ENCODE measurements around the gene LRRC47. TPM values are rescaled to one million over a fixed set of nuclear protein-coding genes. Genes with fewer than 3 reads are reported as not detected.
A peak's percentile ranks its signal among the peaks of the same experiment; 100 is the strongest.

LRRC47 gene
- total and polyA plus RNA-seq, 4 donors = 26.8 to 38.8 (median 31.3) TPM

GRCh38 chr1:3778590-3779264 lies 17.6 kb downstream of the LRRC47 start:
- no peak for DNase-seq
- Histone ChIP-seq H3K27me3 (ENCODE audit: control insufficient read depth in 1 of 2, insufficient read depth in 2 of 2, low read length in 1 of 2) (no peaks in the 10 kb centered on the region), H3K9me3 (ENCODE audit: control insufficient read depth, low read length) (no peaks in the 10 kb centered on the region), H3K4me3 (ENCODE audit: low read length in 2 of 2) (no peak overlapping the region), H3K36me3 (ENCODE audit: control insufficient read depth in 1 of 2, insufficient read depth in 2 of 2, low read length in 1 of 2) (peaks cover 0 to 8% of the 10 kb centered on the region in 2 donors), H3K27ac (ENCODE audit: low read depth in 1 of 2, low read length in 2 of 2) (no peak overlapping the region), H3K4me1 (ENCODE audit: control insufficient read depth in 1 of 2, insufficient read depth in 2 of 2, low read length in 2 of 2) (no peaks in the 10 kb centered on the region)
- WGBS, 2 donors = 69 to 73% methylated on average over 11 to 14 of the region's 14 CpGs
- no peak for ATAC-seq (ENCODE audit: low FRiP score)
- intact Hi-C loops (cut with DNase I) = no loop called here

GRCh38 chr1:3777647-3778589 lies 18.4 kb downstream of the LRRC47 start:
- Histone ChIP-seq H3K36me3 (ENCODE audit: control insufficient read depth in 1 of 2, insufficient read depth in 2 of 2, low read length in 1 of 2) (peaks cover 0 to 8% of the 10 kb centered on the region in 2 donors), H3K4me1 (ENCODE audit: control insufficient read depth in 1 of 2, insufficient read depth in 2 of 2, low read length in 2 of 2) (no peaks in the 10 kb centered on the region), H3K27ac (ENCODE audit: low read depth in 1 of 2, low read length in 2 of 2) (no peak overlapping the region), H3K27me3 (ENCODE audit: control insufficient read depth in 1 of 2, insufficient read depth in 2 of 2, low read length in 1 of 2) (no peaks in the 10 kb centered on the region), H3K4me3 (ENCODE audit: low read length in 2 of 2) (no peak overlapping the region), H3K9me3 (ENCODE audit: control insufficient read depth, low read length) (no peaks in the 10 kb centered on the region)
- DNase-seq = no peak
- WGBS, 2 donors = 72 to 82% methylated on average over 18 to 20 of the region's 20 CpGs
- intact Hi-C loops (cut with DNase I) = no loop called here
- no peak for ATAC-seq (ENCODE audit: low FRiP score)

GRCh38 chr1:3777078-3777547 lies 19.2 kb downstream of the LRRC47 start:
- DNase-seq (no peak), ATAC-seq (ENCODE audit: low FRiP score) (no peak)
- Histone ChIP-seq H3K27me3 (ENCODE audit: control insufficient read depth in 1 of 2, insufficient read depth in 2 of 2, low read length in 1 of 2) (no peaks in the 10 kb centered on the region), H3K9me3 (ENCODE audit: control insufficient read depth, low read length) (no peaks in the 10 kb centered on the region), H3K27ac (ENCODE audit: low read depth in 1 of 2, low read length in 2 of 2) (no peak overlapping the region), H3K36me3 (ENCODE audit: control insufficient read depth in 1 of 2, insufficient read depth in 2 of 2, low read length in 1 of 2) (peaks cover 0 to 6% of the 10 kb centered on the region in 2 donors), H3K4me3 (ENCODE audit: low read length in 2 of 2) (no peak overlapping the region), H3K4me1 (ENCODE audit: control insufficient read depth in 1 of 2, insufficient read depth in 2 of 2, low read length in 2 of 2) (no peaks in the 10 kb centered on the region)
- 77 to 82% methylated on average over 10 of the region's 10 CpGs for WGBS, 2 donors
- intact Hi-C loops (cut with DNase I) = no loop called here

- ATAC-seq (ENCODE audit: low FRiP score) (no peak), DNase-seq (no peak)
- no peak overlapping the region for H3K4me3 ChIP-seq (ENCODE audit: low read length in 2 of 2)
- H3K4me1 ChIP-seq (ENCODE audit: control insufficient read depth in 1 of 2, insufficient read depth in 2 of 2, low read length in 2 of 2) = no peaks in the 10 kb centered on the region
- no peaks in the 10 kb centered on the region for H3K27me3 ChIP-seq (ENCODE audit: control insufficient read depth in 1 of 2, insufficient read depth in 2 of 2, low read length in 1 of 2)
- WGBS, 2 donors = 74 to 77% methylated on average over 21 of the region's 21 CpGs
- intact Hi-C loops (cut with DNase I) = no loop called here
- H3K27ac ChIP-seq (ENCODE audit: low read depth in 1 of 2, low read length in 2 of 2) = no peak overlapping the region
- no peaks in the 10 kb centered on the region for H3K9me3 ChIP-seq (ENCODE audit: control insufficient read depth, low read length)
- H3K36me3 ChIP-seq (ENCODE audit: control insufficient read depth in 1 of 2, insufficient read depth in 2 of 2, low read length in 1 of 2) = peaks cover 0 to 4% of the 10 kb centered on the region in 2 donors
These were observed 19.9 kb downstream of the LRRC47 start for GRCh38 chr1:3776231-3776961.

- no peak overlapping the region for H3K4me3 ChIP-seq (ENCODE audit: low read length in 2 of 2)
- no peak for ATAC-seq (ENCODE audit: low FRiP score)
- intact Hi-C loops (cut with DNase I) = no loop called here
- no peaks in the 10 kb centered on the region for H3K27me3 ChIP-seq (ENCODE audit: control insufficient read depth in 1 of 2, insufficient read depth in 2 of 2, low read length in 1 of 2)
- no peaks in the 10 kb centered on the region for H3K4me1 ChIP-seq (ENCODE audit: control insufficient read depth in 1 of 2, insufficient read depth in 2 of 2, low read length in 2 of 2)
- 51 to 54% methylated on average over 27 of the region's 27 CpGs for WGBS, 2 donors
- H3K27ac ChIP-seq (ENCODE audit: low read depth in 1 of 2, low read length in 2 of 2) = no peak overlapping the region
- H3K36me3 ChIP-seq (ENCODE audit: control insufficient read depth in 1 of 2, insufficient read depth in 2 of 2, low read length in 1 of 2) = peaks cover 0 to 2% of the 10 kb centered on the region in 2 donors
- no peaks in the 10 kb centered on the region for H3K9me3 ChIP-seq (ENCODE audit: control insufficient read depth, low read length)
- peak in 1 of 2 donors; percentile 71 for DNase-seq
These were observed 20.6 kb downstream of the LRRC47 start for GRCh38 chr1:3775490-3776230.

- H3K27me3 ChIP-seq (ENCODE audit: control insufficient read depth in 1 of 2, insufficient read depth in 2 of 2, low read length in 1 of 2) = no peaks in the 10 kb centered on the region
- no peaks in the 10 kb centered on the region for H3K4me1 ChIP-seq (ENCODE audit: control insufficient read depth in 1 of 2, insufficient read depth in 2 of 2, low read length in 2 of 2)
- ATAC-seq (ENCODE audit: low FRiP score) = no peak
- H3K9me3 ChIP-seq (ENCODE audit: control insufficient read depth, low read length) = no peaks in the 10 kb centered on the region
- DNase-seq = peak in 1 of 2 donors; percentile 73
- intact Hi-C loops (cut with DNase I) = no loop called here
- WGBS, 2 donors = 64 to 70% methylated on average over 15 to 17 of the region's 17 CpGs
- no peak overlapping the region for H3K4me3 ChIP-seq (ENCODE audit: low read length in 2 of 2)
- H3K27ac ChIP-seq (ENCODE audit: low read depth in 1 of 2, low read length in 2 of 2) = no peak overlapping the region
- peaks cover 0 to 2% of the 10 kb centered on the region in 2 donors for H3K36me3 ChIP-seq (ENCODE audit: control insufficient read depth in 1 of 2, insufficient read depth in 2 of 2, low read length in 1 of 2)
These were observed 21.3 kb downstream of the LRRC47 start for GRCh38 chr1:3774946-3775489.

- intact Hi-C loops (cut with DNase I) = no loop called here
- H3K4me1 ChIP-seq (ENCODE audit: control insufficient read depth in 1 of 2, insufficient read depth in 2 of 2, low read length in 2 of 2) = no peaks in the 10 kb centered on the region
- no peak overlapping the region for H3K27ac ChIP-seq (ENCODE audit: low read depth in 1 of 2, low read length in 2 of 2)
- ATAC-seq (ENCODE audit: low FRiP score) (no peak), DNase-seq (no peak)
- H3K27me3 ChIP-seq (ENCODE audit: control insufficient read depth in 1 of 2, insufficient read depth in 2 of 2, low read length in 1 of 2) = no peaks in the 10 kb centered on the region
- H3K4me3 ChIP-seq (ENCODE audit: low read length in 2 of 2) = no peak overlapping the region
- WGBS, 2 donors = 78 to 83% methylated on average over 19 of the region's 19 CpGs
- no peaks in the 10 kb centered on the region for H3K36me3 ChIP-seq (ENCODE audit: control insufficient read depth in 1 of 2, insufficient read depth in 2 of 2, low read length in 1 of 2)
- no peaks in the 10 kb centered on the region for H3K9me3 ChIP-seq (ENCODE audit: control insufficient read depth, low read length)
These were observed 21.9 kb downstream of the LRRC47 start for GRCh38 chr1:3774276-3774945.
